Dedifferentiated amniotic fluid mesenchymal stem cell (primary cell): ENCODE results near the gene CACNA2D4.
"Not testable (repeated sequence)": the region's sequence is repeated elsewhere in the genome, so short reads cannot be mapped to it uniquely, and the experiment has no call there.

Experiments
- DNase-seq: peaks from one replicate; pipeline ENCODE4 v3.0.0-alpha.2; 2016; ENCODE audit errors: extremely low spot score

Gene CACNA2D4

DNA sequence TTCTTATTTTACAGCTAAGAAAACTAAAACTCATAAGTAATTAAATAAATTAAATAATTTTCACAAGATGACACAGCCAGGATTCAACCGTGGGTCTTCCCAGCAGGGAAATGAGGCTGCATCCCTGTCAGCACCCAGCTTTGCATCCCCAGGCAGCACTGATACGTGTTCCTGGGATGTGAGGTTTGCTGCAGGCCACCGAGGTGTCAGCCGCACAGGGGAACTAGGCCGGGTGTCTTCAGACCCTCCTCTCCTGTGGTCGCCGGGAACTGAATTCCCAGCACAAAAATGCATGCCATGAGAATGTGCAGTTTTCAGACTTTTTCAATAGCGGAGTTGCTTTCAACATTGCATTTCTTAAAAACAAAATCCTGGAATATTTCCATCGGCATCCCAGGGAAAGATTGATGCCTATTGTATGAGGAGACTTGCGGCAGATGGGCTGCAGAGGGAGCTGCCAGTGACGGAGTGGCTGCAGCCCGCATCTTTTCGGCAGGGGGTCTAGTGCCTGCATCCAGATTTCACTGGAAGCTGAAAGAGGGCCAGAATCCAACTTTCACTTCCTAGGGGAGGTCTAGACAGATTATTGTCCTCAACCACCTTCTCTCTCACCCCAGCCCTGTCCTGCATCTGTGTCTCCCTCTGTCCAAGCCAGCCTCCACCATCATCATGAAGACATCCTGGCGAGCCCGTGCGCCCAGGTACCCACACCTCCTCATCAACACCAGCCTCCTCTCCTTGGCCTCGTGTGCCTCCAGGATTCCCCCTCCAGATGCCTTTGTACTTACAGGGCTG lies 85.5 kb downstream of the CACNA2D4 start:
- DNase-seq = no peak

DNA sequence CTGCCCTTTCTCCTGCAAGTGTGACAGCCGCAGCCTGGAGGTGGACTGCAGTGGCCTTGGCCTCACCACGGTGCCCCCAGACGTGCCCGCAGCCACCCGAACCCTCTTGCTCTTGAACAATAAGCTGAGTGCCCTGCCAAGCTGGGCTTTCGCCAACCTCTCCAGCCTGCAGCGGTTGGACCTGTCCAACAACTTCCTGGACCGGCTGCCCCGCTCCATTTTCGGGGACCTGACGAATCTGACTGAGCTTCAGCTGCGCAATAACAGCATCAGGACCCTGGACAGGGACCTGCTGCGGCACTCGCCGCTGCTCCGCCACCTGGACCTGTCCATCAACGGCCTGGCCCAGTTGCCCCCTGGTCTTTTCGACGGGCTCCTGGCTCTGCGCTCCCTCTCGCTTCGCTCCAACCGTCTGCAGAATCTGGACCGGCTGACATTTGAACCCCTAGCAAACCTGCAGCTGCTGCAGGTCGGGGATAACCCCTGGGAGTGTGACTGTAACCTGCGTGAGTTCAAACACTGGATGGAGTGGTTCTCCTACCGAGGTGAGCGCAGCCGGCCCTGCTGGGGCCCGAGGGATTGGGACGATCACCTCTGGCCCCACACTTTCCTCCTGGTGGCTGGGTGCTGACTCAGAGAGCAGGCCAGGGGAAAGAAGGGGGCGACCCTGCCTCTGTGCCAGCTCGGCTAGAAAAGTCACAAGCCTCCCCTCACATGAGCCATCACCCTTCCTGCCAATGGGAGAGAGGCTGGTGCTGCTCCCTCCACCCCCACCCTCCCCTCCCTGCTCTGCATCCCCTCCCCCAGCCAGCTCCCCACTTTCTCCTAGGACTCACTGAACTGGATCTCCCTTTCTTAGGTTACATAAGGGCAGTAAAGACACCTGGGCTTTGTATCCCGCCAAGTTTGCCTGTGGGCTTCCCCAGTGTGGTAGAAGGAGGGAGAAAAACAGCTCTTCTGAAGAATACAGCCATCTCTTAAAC lies 87.2 kb downstream of the CACNA2D4 start:
- no peak for DNase-seq

DNA sequence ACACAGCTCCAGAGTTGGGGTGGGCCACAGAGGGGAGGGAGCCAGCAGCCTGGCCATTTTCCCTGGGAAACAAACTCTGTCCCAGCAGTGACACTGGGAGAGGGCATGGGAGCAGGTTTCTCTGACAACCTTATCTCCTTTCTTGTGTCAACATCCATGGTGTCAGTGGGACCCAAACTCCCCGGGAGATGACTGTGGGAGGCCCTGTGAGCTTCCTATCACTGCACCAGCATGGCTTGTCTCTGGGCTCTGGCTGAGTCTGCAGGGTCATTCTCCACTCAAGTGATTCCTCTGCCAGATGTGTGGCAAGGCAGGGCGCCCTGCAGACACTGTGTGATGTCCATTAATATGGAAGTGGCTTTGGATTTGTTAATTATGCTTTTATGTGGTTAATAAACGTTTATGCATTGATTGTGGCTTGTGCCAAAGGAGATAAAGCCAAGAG lies 88.0 kb downstream of the CACNA2D4 start:
- no peak for DNase-seq

DNA sequence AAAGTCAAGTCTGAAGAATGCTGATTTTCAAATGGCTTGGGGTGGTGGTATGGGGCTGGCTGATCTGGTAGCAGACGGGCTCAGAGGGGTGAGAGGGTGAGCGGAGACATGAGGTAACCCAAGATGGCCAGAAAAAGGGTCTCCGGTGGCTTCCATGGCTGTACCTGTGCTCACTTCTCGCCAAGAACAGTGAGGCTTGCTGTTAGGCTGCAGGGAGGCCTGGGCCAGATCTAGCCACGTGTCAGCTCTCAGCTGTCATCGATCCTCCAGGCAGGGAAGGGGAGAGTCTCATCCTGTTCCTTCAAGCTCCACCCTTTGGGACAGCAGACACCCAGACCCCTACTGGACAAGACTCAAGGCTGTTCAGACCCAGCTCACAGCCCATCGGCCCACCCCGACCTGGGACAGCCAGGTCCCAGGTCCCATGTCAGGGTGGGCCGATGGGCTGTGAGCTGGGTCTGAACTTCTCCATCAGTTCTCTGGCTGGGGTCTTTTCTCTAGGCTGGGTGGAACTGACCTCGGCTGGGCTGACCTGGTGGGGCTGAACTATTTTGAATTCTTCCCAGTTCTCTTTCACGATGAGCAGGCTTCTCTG lies 89.0 kb downstream of the CACNA2D4 start:
- no peak for DNase-seq

DNA sequence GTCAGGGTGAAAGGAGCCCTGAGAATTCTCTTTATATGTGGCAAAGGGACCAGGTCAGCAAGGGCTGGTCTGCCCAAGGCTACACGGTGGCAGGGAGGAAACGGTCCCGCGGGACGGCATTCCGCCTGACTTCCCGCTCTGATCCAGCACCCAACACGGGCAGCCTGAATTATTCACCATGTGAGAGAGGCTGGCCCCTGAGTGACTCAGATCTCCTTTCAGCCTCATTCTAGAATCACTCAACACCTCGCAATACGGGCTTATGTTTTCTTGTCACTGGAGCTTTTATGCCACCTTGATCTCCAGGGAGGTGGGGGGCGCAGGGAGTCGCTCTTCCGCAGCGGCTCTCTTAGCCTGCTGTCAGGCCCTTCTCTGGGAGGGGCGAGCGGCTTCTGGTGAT lies 89.6 kb downstream of the CACNA2D4 start:
- no peak for DNase-seq

DNA sequence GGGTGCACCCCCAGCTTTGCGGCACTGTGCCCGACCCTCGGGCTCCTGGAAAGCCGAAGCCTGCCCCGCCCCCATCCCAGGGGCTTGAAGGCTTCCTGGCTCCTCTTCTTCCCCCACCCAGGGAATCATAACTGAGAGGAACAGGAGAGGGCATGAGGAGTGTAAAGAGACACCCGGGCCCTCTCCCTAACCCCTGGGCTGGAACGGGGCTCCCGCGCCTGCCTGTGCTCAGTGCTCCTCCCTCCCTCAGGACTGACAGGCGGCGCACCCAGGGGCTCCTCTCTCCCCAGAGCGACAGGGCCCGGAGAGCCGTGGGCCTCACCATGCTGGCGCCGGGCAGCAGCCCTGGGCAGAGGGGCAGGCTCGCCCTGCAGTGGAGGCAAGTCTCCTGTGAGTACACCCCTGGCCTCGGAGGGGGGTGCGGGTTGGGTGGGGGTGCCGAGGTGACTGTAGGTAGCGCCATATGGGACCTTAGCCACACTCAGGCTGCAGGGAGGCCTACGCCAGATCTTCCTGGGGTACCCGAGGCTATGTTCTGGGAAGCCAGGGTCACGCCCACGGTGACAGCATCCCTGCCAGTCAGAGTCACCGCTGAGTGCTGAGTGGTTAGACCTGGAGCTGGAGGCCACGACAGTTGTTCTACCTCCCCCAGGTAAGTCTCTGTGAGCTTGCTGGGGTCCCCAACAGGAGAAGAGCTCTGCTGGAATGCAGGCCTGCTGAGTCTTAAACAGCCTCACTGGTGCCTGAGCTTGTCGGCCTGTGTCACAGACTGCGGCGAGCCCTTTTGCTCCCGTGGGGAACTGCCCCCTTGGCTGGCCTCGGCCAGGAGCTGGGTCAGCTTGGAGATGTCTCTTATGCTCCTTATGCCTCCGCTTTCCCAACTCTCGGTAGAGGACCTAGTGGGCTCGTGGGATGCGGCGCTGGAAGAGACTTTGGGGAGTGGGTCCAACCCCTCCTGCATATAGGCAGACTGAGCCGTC lies 90.3 kb downstream of the CACNA2D4 start:
- no peak for DNase-seq

DNA sequence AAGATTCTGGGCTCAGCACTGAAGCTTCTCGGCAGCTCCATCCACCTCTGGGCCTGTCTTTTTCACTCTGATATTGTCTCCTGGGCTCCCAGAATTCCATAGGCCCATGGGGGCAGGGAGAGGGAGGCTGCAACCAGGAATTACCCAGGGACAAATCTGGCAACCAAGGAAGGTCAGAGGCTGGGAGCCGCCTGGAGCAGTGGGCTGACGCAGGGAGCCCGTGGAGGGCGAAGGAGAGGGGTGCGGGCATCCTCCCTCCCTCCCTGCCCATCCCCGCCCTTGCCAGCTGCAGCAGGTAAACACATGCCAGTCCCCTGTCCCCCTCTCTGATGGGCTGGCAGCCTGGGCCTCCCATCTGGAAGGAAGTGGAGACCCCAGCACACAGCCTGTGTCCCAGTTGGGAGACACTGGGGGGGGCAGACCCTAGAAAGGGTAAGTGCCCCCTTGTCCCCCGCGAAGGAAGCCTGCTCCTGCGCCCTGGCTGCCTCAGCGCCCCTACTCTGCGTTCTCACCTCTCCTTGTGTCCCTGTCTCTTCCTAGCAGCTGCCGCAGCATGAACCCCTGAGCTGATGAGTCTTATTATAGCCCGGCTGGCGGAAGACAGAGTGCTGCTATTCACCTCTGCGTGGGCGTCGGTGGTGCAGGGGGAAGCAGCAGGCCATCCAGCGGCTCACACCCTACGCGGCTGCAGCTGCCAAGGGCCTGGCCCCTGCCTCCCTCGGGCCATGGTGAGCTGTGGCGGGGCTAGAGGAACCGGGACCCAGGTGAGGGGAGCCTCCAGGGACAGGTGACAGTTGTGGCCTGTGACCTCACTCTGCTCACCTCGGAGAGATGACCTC lies 91.4 kb downstream of the CACNA2D4 start:
- DNase-seq = no peak

DNA sequence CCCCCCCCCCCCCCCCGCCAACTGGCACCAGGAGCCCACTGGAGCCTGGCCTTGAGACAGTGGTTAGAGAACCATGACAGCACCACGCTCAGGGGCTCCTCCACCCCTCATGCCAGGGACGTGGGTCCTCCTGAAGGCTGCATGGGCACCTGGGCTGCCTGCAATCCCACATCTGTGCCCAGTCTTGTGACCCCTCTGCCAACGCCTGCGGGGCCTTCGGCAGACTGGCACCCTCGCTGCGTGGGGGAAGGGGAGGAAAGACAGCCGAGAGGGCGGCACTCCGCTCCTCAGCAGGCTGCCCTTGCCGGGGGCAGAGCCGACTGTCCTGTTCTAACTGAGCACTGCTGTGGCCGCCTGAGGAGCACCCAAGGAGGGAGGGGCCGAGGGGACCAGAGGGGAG lies 92.1 kb downstream of the CACNA2D4 start:
- DNase-seq = no peak

DNA sequence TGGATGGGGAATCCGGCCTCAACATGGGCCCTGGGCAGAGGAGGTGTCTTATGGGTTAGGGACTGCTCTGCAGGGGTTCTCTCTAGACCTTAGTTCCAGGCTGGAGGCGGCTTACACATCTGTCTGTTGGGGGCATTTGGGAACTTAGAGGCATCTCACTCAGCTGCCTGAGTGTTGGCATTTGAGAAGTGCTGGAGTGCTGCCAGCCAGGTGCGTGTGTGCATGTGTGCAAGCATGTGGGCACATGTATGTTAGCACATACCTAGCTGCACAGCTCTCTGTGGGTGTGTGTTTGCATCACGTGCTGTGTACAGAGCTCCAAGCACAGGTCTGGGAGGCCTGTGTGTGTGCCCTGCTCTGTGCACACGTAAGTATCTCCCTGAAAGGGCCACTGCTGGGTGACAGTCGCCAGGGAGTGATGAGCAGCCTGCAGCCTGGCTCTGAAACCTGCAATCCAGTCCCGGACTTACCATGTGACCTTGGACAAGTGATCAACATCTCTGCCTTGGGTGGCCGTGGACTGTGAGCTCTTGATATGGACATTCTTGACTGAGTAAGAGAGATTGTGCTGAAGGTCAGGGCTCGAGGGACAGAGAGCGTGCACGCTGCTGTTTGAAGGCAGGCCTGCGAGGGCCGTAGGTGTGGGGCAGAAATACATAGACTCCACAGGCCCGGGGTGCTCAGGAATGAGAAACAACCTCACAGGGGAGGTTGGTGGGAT lies 92.9 kb downstream of the CACNA2D4 start:
- no peak for DNase-seq

DNA sequence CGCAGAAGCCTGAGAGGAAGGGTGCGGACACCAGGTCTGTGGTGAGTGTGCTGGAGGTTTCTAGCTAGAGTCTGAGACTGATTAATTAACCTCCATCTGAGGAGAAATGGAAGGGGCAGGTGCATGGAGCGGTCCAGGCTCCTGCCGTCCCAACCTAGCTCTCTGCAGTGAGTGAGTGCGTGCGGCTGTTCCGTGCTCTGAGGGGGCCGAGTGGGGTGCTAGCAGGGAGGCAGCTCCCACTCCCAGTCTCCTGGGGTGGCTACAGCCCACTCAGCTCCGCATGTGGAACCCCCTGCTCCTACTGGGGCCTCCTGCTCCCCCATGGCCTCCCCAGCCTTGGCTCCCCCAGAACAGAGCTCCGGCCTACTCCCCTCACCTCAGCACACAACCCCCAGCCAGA lies 95.2 kb downstream of the CACNA2D4 start:
- no peak for DNase-seq

DNA sequence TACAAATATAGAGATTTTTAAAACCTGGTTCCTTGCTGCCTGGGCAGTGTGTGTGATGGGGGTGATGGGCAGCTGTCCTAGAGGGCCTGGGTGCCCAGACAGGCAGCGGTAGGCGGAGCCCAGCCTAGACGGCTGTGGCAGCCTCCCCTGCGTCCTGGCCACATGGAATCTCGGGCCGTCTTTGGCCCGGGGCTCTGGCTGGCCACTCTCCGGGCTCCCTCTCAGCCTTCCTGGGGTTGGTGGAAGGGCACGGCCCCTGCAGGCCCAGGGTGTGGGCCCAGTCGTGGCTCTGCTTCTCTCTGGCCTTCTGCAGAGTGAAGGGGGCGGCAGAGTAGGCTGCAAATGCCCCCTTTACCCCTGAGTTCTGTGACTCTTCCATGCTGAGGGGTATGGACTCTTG lies 95.8 kb downstream of the CACNA2D4 start:
- DNase-seq = no peak

DNA sequence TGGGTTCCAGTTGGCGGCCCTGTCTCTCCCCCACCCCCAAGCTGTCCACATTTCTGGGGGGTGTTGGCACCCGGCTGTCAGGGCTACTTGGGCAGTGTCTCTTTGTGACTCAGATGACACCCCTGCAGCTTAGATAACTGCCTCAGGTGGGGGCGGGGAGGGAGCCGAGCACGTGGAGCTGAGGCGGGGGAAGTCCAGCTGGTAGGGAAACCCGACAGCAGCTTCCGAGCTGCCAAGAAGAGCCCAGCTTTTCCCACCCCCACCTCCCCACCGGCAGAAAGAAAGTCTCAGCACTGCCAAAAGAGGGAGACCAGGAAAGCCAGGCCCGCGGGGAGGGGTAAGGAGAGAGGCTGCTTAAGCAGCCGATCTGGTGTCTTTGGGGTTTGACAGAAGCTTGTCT lies 96.6 kb downstream of the CACNA2D4 start:
- DNase-seq = no peak

DNA sequence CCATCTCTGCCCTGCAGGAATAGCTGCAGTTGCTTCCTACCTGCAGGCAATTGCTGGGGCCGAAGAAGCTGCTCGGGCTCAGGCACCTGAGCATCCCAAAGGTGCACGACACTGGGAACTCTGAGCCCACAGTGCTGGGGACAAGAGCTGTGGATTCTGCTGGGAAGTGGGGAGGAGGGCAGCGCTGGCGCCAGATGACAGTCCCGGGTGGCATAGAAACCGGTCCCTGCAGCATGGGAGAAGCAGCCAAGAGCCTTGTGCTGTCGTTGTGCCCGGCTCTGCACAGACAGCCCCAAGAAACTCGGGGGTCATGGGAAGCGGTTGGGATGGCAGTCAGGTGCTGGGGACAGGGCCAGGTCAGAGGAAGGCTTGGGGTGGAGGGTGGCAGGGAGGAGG lies 97.6 kb downstream of the CACNA2D4 start:
- DNase-seq = no peak

DNA sequence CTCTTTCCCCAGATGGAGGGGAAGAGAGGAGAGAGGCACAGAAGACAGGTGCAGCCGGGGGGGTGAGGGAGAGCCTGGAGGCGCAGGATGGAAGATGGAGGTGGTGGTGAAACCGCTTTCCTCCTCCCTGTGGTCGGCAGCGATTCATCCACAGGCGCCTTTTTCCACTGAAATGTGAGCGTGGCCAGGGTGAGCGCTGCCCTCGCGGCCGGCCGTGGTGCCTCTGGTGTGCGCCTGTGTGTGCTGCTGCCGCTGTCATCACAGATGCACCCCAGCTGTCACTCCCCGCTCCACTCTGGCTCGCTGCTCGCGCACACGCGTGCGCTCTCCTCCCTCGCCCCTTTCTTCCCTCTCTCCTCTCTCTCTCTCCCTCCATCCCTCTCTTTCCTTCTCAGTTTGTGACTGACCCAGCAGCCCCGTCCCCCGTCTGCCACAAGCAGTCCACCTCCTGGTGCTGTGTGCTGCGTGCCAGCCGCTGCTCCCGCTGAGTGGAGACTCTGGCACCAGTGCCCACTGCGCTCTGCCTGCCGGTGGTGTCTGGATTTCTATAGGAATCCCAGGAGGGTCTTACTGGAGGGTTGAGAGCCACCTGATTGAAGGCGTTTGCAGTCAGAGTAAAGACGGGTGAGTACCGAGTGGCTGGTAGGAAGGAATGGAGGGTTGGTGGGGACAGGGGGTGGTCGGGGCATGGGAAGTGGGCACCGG lies 98.1 kb downstream of the CACNA2D4 start, which contains the start of gene LRTM2:
TSS of gene LRTM2 (plus strand) at position 375 of the 705 bp plus-strand sequence. CDS start 7,584 bp downstream, outside the sequence.
- no peak for DNase-seq

DNA sequence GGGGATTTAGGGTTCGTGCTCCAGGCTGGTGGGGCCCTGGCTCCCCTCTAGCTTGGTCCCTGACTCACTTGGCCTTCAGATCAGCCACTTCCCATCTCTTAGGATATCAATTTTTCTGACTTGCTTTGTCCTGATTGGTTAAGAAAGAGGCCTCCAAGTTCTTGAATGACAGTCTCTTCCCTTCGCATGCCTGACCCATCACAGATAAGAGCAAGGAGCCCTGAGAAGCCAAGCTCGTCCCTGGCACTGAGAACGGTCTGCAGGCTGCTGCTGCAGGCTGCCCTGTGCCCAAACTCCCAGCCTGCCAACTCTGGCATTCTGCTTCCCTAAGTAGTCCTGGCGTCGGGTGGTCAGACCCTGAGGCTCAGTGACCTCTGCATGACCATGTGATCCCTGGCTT lies 98.9 kb downstream of the CACNA2D4 start:
- no peak for DNase-seq

DNA sequence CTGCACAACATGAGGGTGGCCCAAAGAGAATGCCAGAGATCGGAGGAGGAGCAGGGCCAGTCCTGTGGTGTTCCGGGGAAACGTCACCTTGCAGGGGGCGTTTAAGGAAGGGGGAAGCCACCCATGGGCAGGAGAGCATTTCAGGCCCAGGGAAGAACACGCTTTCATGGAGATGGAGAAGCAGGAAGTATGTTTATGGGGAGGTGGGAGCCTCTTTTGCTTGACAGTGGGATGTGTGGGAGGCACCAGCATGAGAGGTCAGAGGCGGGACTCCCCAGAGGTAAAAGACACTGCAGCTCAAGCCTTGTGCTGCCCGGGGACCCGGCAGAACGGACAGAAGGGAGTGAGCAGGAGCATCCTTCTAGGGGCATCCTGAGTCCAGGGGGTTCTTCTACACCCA lies 99.4 kb downstream of the CACNA2D4 start:
- DNase-seq = no peak

DNA sequence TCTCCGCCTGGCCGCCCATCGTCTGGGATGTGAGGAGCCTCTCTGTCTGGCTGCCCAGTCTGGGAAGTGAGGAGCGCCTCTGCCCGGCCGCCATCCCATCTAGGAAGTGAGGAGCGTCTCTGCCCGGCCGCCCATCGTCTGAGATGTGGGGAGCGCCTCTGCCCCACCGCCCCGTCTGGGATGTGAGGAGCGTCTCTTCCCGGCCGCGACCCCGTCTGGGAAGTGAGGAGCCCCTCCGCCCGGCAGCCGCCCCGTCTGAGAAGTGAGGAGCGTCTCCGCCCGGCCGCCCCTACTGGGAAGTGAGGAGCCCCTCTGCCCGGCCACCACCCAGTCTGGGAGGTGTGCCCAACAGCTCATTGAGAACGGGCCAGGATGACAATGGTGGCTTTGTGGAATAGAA lies 100.5 kb downstream of the CACNA2D4 start:
- DNase-seq = not testable (repeated sequence)

DNA sequence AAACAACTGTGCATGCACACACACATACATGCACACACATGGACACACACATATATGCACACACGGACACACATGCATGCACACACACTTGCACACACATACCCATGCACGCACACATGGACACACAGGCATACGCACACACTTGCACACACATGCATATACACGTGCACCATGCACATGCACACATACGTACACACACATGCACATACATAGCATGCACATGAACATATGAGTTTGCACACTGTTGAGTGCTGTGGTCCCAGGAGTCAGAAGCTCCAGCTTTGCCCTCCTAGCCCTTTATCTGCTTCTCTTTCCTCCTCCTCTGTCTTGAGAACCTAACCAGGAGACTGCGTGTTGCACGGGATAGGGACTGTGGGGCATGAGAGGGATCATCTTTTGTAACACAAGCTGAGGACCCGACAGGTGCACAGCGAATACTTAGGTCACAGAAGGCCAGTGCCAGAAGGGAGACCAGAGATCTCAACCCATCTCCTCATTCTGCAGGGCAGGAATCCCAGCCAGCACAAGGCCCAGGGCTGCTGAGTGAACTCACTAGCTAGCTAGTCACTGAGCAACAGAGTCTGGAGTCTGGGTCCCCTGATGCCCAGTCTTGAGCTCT lies 101.6 kb downstream of the CACNA2D4 start:
- DNase-seq = no peak
